H9 (cell line): ENCODE results near the gene SDK1. TPM values are rescaled to one million over a fixed set of nuclear protein-coding genes. Genes with fewer than 3 reads are reported as not detected.

Experiments
- DNase-seq: peaks from one replicate; pipeline ENCODE4 v3.0.0-alpha.2; 2017
- H2AFZ ChIP-seq: one replicate; pipeline ENCODE4 v1.6.1; 2013; ENCODE audit warnings: mild to moderate bottlenecking, low read length, control low read depth, moderate library complexity
- H2AK5ac ChIP-seq: 2 replicates; pipeline ENCODE4 v1.6.1; 2013; ENCODE audit warnings: low read length, control low read depth, mixed read lengths; ENCODE audit not compliant: insufficient read length
- H2BK120ac ChIP-seq: one replicate; pipeline ENCODE4 v1.6.1; 2013; ENCODE audit warnings: low read depth, mild to moderate bottlenecking, low read length, control low read depth, inconsistent platforms; ENCODE audit not compliant: poor library complexity, severe bottlenecking
- H2BK12ac ChIP-seq: 2 replicates; pipeline ENCODE4 v1.6.1; 2013; ENCODE audit warnings: low read length, control low read depth, mixed read lengths, low read depth; ENCODE audit not compliant: insufficient read length
- H2BK15ac ChIP-seq: 2 replicates; pipeline ENCODE4 v1.6.1; 2013; ENCODE audit warnings: low read depth, low read length, control low read depth
- H2BK20ac ChIP-seq: one replicate; pipeline ENCODE4 v1.6.1; 2013; ENCODE audit warnings: low read depth, mild to moderate bottlenecking, low read length, control low read depth, inconsistent platforms; ENCODE audit not compliant: poor library complexity, severe bottlenecking
- H2BK5ac ChIP-seq: 2 replicates; pipeline ENCODE4 v1.6.1; 2013; ENCODE audit warnings: low read length, control low read depth, mixed read lengths; ENCODE audit not compliant: insufficient read length
- H3K14ac ChIP-seq: 2 replicates; pipeline ENCODE4 v1.6.1; 2013; ENCODE audit warnings: low read length, control low read depth; ENCODE audit not compliant: insufficient read depth
- H3K18ac ChIP-seq: 2 replicates; pipeline ENCODE4 v1.6.1; 2013; ENCODE audit warnings: low read depth, mild to moderate bottlenecking, mixed read lengths, low read length, control low read depth; ENCODE audit not compliant: insufficient read length
- H3K23ac ChIP-seq: 2 replicates; pipeline ENCODE4 v1.6.1; 2013; ENCODE audit warnings: low read length, control low read depth, mixed read lengths, low read depth; ENCODE audit not compliant: insufficient read length
- H3K23me2 ChIP-seq: 2 replicates; pipeline ENCODE4 v1.6.1; 2013; ENCODE audit warnings: low read depth, mild to moderate bottlenecking, mixed read lengths, low read length, control low read depth; ENCODE audit not compliant: insufficient read length, poor library complexity, severe bottlenecking
- H3K27ac ChIP-seq: 2 replicates; pipeline ENCODE4 v1.5.1; 2013; ENCODE audit warnings: low read length, control low read depth, mixed read lengths, low read depth; ENCODE audit not compliant: insufficient read length
- H3K27me3 ChIP-seq: 2 replicates; pipeline ENCODE4 v1.6.1; 2013; ENCODE audit warnings: low read length, control low read depth, inconsistent platforms; ENCODE audit not compliant: insufficient read depth
- H3K4ac ChIP-seq: 2 replicates; pipeline ENCODE4 v1.6.1; 2013; ENCODE audit warnings: low read depth, mild to moderate bottlenecking, control low read depth, inconsistent platforms, low read length, moderate library complexity
- H3K4me1 ChIP-seq: 2 replicates; pipeline ENCODE4 v1.6.1; 2013; ENCODE audit warnings: low read length, control low read depth, inconsistent platforms; ENCODE audit not compliant: insufficient read depth
- H3K4me2 ChIP-seq: 2 replicates; pipeline ENCODE4 v1.6.1; 2013; ENCODE audit warnings: low read length, control low read depth, mixed read lengths; ENCODE audit not compliant: insufficient read length, insufficient read depth
- H3K56ac ChIP-seq: 2 replicates; pipeline ENCODE4 v1.6.1; 2013; ENCODE audit warnings: low read depth, mild to moderate bottlenecking, mixed read lengths, low read length, control low read depth; ENCODE audit not compliant: insufficient read length
- H3K79me1 ChIP-seq: 2 replicates; pipeline ENCODE4 v1.6.1; 2013; ENCODE audit warnings: low read depth, mild to moderate bottlenecking, moderate library complexity, low read length, control low read depth, inconsistent platforms; ENCODE audit not compliant: insufficient read depth, poor library complexity, severe bottlenecking
- H3K79me2 ChIP-seq: 2 replicates; pipeline ENCODE4 v1.6.1; 2013; ENCODE audit warnings: low read length, control low read depth, inconsistent platforms; ENCODE audit not compliant: insufficient read depth
- H3K9ac ChIP-seq: 2 replicates; pipeline ENCODE4 v1.6.1; 2013; ENCODE audit warnings: low read length, control low read depth, mixed read lengths; ENCODE audit not compliant: insufficient read length; ENCODE audit errors: extremely low read depth
- H3K9me3 ChIP-seq: one replicate; pipeline ENCODE4 v1.6.1; 2013; ENCODE audit warnings: low read depth, low read length, inconsistent platforms; ENCODE audit not compliant: control insufficient read depth
- H3T11ph ChIP-seq: one replicate; pipeline ENCODE4 v1.6.1; 2013; ENCODE audit warnings: mild to moderate bottlenecking, low read length, control low read depth, inconsistent platforms
- H4K20me1 ChIP-seq: one replicate; pipeline ENCODE4 v1.6.1; 2013; ENCODE audit not compliant: control insufficient read depth, insufficient read length, insufficient read depth
- H4K5ac ChIP-seq: 2 replicates; pipeline ENCODE4 v1.6.1; 2013; ENCODE audit warnings: low read depth, mild to moderate bottlenecking, mixed read lengths, low read length, control low read depth; ENCODE audit not compliant: insufficient read length
- H4K8ac ChIP-seq: replicated peaks from 2 replicates; pipeline ENCODE4 v1.6.1; 2013; ENCODE audit warnings: low read length, control low read depth, mixed read lengths, low read depth; ENCODE audit not compliant: insufficient read length
- H4K91ac ChIP-seq: 2 replicates; pipeline ENCODE4 v1.6.1; 2013; ENCODE audit warnings: low read depth, mild to moderate bottlenecking, moderate library complexity, mixed read lengths, low read length, control low read depth; ENCODE audit not compliant: insufficient read length
- H3K27ac Mint-ChIP-seq, 3 experiments: 2 replicates in 2 of 3; 3 replicates in 1 of 3; pipeline ENCODE4 v1.8.0; 2020 to 2021; ENCODE audit warnings: mixed read lengths in 3 of 3, mild to moderate bottlenecking in 1 of 3, moderate library complexity in 1 of 3
- H3K27me3 Mint-ChIP-seq: 2 replicates; pipeline ENCODE4 v1.8.0; 2021; ENCODE audit warnings: low read depth, mild to moderate bottlenecking, moderate library complexity, mixed read lengths
- H3K36me3 Mint-ChIP-seq, 3 experiments: 2 replicates in 2 of 3; 3 replicates in 1 of 3; pipeline ENCODE4 v1.8.0; 2020 to 2021; ENCODE audit warnings: low read depth in 3 of 3, mixed read lengths in 3 of 3; ENCODE audit not compliant: insufficient read depth in 1 of 3
- H3K4me1 Mint-ChIP-seq, 2 experiments: 2 replicates each; pipeline ENCODE4 v1.8.0; 2020; ENCODE audit warnings: mixed read lengths in 2 of 2
- H3K4me3 Mint-ChIP-seq, 2 experiments: 2 replicates in 1 of 2; 3 replicates in 1 of 2; pipeline ENCODE4 v1.8.0; 2020 to 2021; ENCODE audit warnings: mild to moderate bottlenecking in 2 of 2, mixed read lengths in 2 of 2, moderate library complexity in 1 of 2
- H3K9me3 Mint-ChIP-seq, 2 experiments: 2 replicates in 1 of 2; 3 replicates in 1 of 2; pipeline ENCODE4 v1.8.0; 2020; ENCODE audit warnings: mild to moderate bottlenecking in 2 of 2, mixed read lengths in 2 of 2, moderate library complexity in 1 of 2
- WGBS: extraction: QIAGEN DNeasy Blood & Tissue Kit; methylation state at CpG from one replicate; pipeline ENCODE4 v1.1.7; 2013; ENCODE audit warnings: missing lambda C conversion rate, low lambda C conversion rate, mixed read lengths; ENCODE audit not compliant: insufficient read length; ENCODE audit errors: extremely low coverage; 5-methylcytosine and 5-hydroxymethylcytosine counted together
- total RNA-seq: library from RNA; stranded (reverse); gene quantifications from 2 replicates; pipeline ENCODE4 v1.2.1, GENCODE V29; 2021
- TF ChIP-seq, protein P1 (sequence below): fragments of 200-600 bp; sonication (generic); conservative IDR thresholded peaks from 3 replicates; pipeline ENCODE4 v1.8.0; 2021; ENCODE audit warnings: antibody characterized with exemption, mild to moderate bottlenecking

SDK1 gene
- total RNA-seq, 1 experiment from 2014 or later = 8.7 TPM

DNA sequence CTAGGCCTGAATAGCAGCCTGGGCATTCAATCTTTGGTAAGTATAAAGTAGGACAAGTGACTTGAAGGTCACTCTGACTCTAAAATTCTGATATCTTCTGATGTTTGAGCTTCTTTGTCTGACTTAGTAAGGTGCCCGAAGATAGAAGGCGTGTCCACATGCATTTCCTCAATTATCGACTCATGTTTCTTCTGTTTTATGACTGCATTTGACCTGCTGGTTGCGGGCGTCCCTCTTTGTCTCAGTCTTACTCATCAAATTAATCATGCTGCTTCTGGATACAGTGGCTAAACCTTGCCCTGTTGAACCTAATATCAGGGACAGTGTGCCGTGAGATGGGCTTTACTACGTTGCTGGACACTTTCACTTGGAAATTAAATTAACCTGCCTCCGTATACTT, 534.1 kb downstream of the SDK1 start:
- no peaks in the 10 kb centered on the region for H3K36me3 Mint-ChIP-seq
- Histone ChIP-seq H3K4me1 (no peaks in the 10 kb centered on the region), H4K91ac (no peak overlapping the region), H3K4ac (no peak overlapping the region), H4K8ac (no peak overlapping the region), H3K9ac (no peak overlapping the region), H2BK5ac (no peak overlapping the region), H3K27me3 (no peaks in the 10 kb centered on the region), H2BK120ac (no peak overlapping the region), H3K14ac (no peak overlapping the region), H3K23me2 (no peaks in the 10 kb centered on the region), H2BK12ac (no peak overlapping the region), H3K4me2 (no peak overlapping the region), H3K9me3 (no peaks in the 10 kb centered on the region), H3K56ac (no peak overlapping the region), H3T11ph (no peak overlapping the region), H2BK20ac (no peak overlapping the region), H3K23ac (no peak overlapping the region), H4K5ac (no peak overlapping the region), H3K79me1 (no peaks in the 10 kb centered on the region), H3K27ac (no peak overlapping the region), H4K20me1 (no peaks in the 10 kb centered on the region), H3K79me2 (no peaks in the 10 kb centered on the region), H3K18ac (no peak overlapping the region), H2AFZ (no peak overlapping the region), H2AK5ac (no peak overlapping the region), H2BK15ac (no peak overlapping the region)
- no peak overlapping the region for H3K4me3 Mint-ChIP-seq
- H3K27me3 Mint-ChIP-seq = peaks cover 1% of the 10 kb centered on the region; the same call in 1 of the 2 replicates
- no peak overlapping the region for H3K27ac Mint-ChIP-seq
- no peaks in the 10 kb centered on the region for H3K9me3 Mint-ChIP-seq
- no peak for DNase-seq
- H3K4me1 Mint-ChIP-seq = no peaks in the 10 kb centered on the region
- no CpG with 5 or more reads among the region's 8 CpGs for WGBS
- TF ChIP-seq, protein P1, sequence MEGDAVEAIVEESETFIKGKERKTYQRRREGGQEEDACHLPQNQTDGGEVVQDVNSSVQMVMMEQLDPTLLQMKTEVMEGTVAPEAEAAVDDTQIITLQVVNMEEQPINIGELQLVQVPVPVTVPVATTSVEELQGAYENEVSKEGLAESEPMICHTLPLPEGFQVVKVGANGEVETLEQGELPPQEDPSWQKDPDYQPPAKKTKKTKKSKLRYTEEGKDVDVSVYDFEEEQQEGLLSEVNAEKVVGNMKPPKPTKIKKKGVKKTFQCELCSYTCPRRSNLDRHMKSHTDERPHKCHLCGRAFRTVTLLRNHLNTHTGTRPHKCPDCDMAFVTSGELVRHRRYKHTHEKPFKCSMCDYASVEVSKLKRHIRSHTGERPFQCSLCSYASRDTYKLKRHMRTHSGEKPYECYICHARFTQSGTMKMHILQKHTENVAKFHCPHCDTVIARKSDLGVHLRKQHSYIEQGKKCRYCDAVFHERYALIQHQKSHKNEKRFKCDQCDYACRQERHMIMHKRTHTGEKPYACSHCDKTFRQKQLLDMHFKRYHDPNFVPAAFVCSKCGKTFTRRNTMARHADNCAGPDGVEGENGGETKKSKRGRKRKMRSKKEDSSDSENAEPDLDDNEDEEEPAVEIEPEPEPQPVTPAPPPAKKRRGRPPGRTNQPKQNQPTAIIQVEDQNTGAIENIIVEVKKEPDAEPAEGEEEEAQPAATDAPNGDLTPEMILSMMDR = no peak
